ENCODE measurements around the gene SERPINB13.
"Not testable (repeated sequence)": the region's sequence is repeated elsewhere in the genome, so short reads cannot be mapped to it uniquely, and the experiment has no call there.

SERPINB13 gene

GRCh38 chr18:63617915-63618234 lies 30.7 kb downstream of the SERPINB13 start:
- DNase-seq (ENCODE audit: low read depth in 2 of 2), result no peak
- no peak overlapping the region for H3K4me3 ChIP-seq (replicated peaks in 1 of 2; ENCODE audit: low read depth in 2 of 2, low read length in 2 of 2)
- no peak for TF ChIP-seq CTCF (IDR thresholded peaks at IDR 0.05; ENCODE audit: low read depth, low read length)

GRCh38 chr18:63619661-63620060 lies 32.5 kb downstream of the SERPINB13 start:
- H3K4me3 ChIP-seq (replicated peaks in 1 of 2; ENCODE audit: low read depth in 2 of 2, low read length in 2 of 2), result no peak overlapping the region
- no peak for TF ChIP-seq CTCF (IDR thresholded peaks at IDR 0.05; ENCODE audit: low read depth, low read length)
- peak in 1 of 2 donors; percentile 8 for DNase-seq (ENCODE audit: low read depth in 2 of 2)

GRCh38 chr18:63624863-63625262 lies 37.7 kb downstream of the SERPINB13 start:
- H3K4me3 ChIP-seq (replicated peaks in 1 of 2; ENCODE audit: low read depth in 2 of 2, low read length in 2 of 2), result no peak overlapping the region
- no peak for TF ChIP-seq CTCF (IDR thresholded peaks at IDR 0.05; ENCODE audit: low read depth, low read length)
- DNase-seq (ENCODE audit: low read depth in 2 of 2), result no peak

GRCh38 chr18:63626431-63626830 lies 39.3 kb downstream of the SERPINB13 start:
- no peak for DNase-seq (ENCODE audit: low read depth in 2 of 2)
- no peak overlapping the region for H3K4me3 ChIP-seq (replicated peaks in 1 of 2; ENCODE audit: low read depth in 2 of 2, low read length in 2 of 2)
- no peak for TF ChIP-seq CTCF (IDR thresholded peaks at IDR 0.05; ENCODE audit: low read depth, low read length)

- DNase-seq (ENCODE audit: low read depth in 2 of 2), result no peak
- no peak overlapping the region for H3K4me3 ChIP-seq (replicated peaks in 1 of 2; ENCODE audit: low read depth in 2 of 2, low read length in 2 of 2)
- TF ChIP-seq CTCF (IDR thresholded peaks at IDR 0.05; ENCODE audit: low read depth, low read length), result no peak
These were observed 40.7 kb downstream of the SERPINB13 start for GRCh38 chr18:63627819-63628218.

GRCh38 chr18:63637703-63638102 lies 50.6 kb downstream of the SERPINB13 start:
- DNase-seq (ENCODE audit: low read depth in 2 of 2), result no peak
- no peak overlapping the region for H3K4me3 ChIP-seq (replicated peaks in 1 of 2; ENCODE audit: low read depth in 2 of 2, low read length in 2 of 2)
- no peak for TF ChIP-seq CTCF (IDR thresholded peaks at IDR 0.05; ENCODE audit: low read depth, low read length)

GRCh38 chr18:63641157-63641680 lies 54.1 kb downstream of the SERPINB13 start:
- not testable (repeated sequence) for DNase-seq (ENCODE audit: low read depth in 2 of 2); H3K4me3 ChIP-seq (replicated peaks in 1 of 2; ENCODE audit: low read depth in 2 of 2, low read length in 2 of 2)

- peak in 1 of 2 donors; percentile 13 for DNase-seq (ENCODE audit: low read depth in 2 of 2)
- not testable (repeated sequence) for H3K4me3 ChIP-seq (replicated peaks in 1 of 2; ENCODE audit: low read depth in 2 of 2, low read length in 2 of 2)
These were observed 55.7 kb downstream of the SERPINB13 start for GRCh38 chr18:63642668-63643356.

- H3K4me3 ChIP-seq (replicated peaks in 1 of 2; ENCODE audit: low read depth in 2 of 2, low read length in 2 of 2); DNase-seq (ENCODE audit: low read depth in 2 of 2): not testable (repeated sequence)
These were observed 57.0 kb downstream of the SERPINB13 start, which contains the start of gene SERPINB4 for GRCh38 chr18:63644142-63644541. Gene SERPINB4, minus strand, starts transcription at chr18:63644256. Its CDS starts 679 bp downstream, at chr18:63643577.

GRCh38 chr18:63644694-63645093 lies 57.6 kb downstream of the SERPINB13 start:
- H3K4me3 ChIP-seq (replicated peaks in 1 of 2; ENCODE audit: low read depth in 2 of 2, low read length in 2 of 2); DNase-seq (ENCODE audit: low read depth in 2 of 2): not testable (repeated sequence)
